Thymus (tissue), 11 donors: ENCODE data around the gene NMRAL1. TPM values are rescaled to one million over a fixed set of nuclear protein-coding genes. Genes with fewer than 3 reads are reported as not detected.
A peak's percentile ranks its signal among the peaks of the same experiment; 100 is the strongest.

Experiments used
- DNase-seq, 9 donors: peaks; one replicate each; pipeline ENCODE4 v3.0.0-alpha.2; 2013; ENCODE audit warnings: low spot score in 9 of 9, low read depth in 6 of 9, missing footprints in 1 of 9
- H3K27ac ChIP-seq, 2 donors: one replicate each; pipeline ENCODE4 v1.5.1; 2013; ENCODE audit warnings: control low read depth in 1 of 2, low read depth in 1 of 2, low read length in 1 of 2, mild to moderate bottlenecking in 1 of 2, moderate library complexity in 1 of 2
- H3K27me3 ChIP-seq, 2 donors: one replicate each; pipeline ENCODE4 v1.5.1; 2013; ENCODE audit warnings: low read length in 1 of 2; ENCODE audit not compliant: control insufficient read depth in 2 of 2, insufficient read depth in 1 of 2
- H3K36me3 ChIP-seq, 2 donors: one replicate each; pipeline ENCODE4 v1.5.1; 2013; ENCODE audit warnings: low read length in 1 of 2, mild to moderate bottlenecking in 1 of 2, moderate library complexity in 1 of 2; ENCODE audit not compliant: control insufficient read depth in 2 of 2, insufficient read depth in 2 of 2
- H3K4me1 ChIP-seq, 2 donors: one replicate each; pipeline ENCODE4 v1.5.1; 2013; ENCODE audit warnings: low read length in 2 of 2; ENCODE audit not compliant: control insufficient read depth in 2 of 2, insufficient read depth in 2 of 2
- H3K4me3 ChIP-seq, 2 donors: one replicate each; pipeline ENCODE4 v1.5.1; 2013; ENCODE audit warnings: low read length in 2 of 2, control low read depth in 1 of 2, mild to moderate bottlenecking in 1 of 2
- H3K9me3 ChIP-seq, 2 donors: one replicate each; pipeline ENCODE4 v1.5.1; 2013; ENCODE audit warnings: low read length in 1 of 2, mild to moderate bottlenecking in 1 of 2; ENCODE audit not compliant: control insufficient read depth in 2 of 2, insufficient read depth in 1 of 2
- WGBS: extraction: QIAGEN DNeasy Blood & Tissue Kit; methylation state at CpG from one replicate; pipeline ENCODE4 v1.1.7; 2013; 5-methylcytosine and 5-hydroxymethylcytosine counted together
- polyA plus RNA-seq: library from polyadenylated mRNA; stranded (reverse); fragments of 200-250 nt; gene quantifications from one replicate; pipeline ENCODE4 v1.2.3, GENCODE V29; 2013
- total RNA-seq: library from RNA; stranded (reverse); fragments of 120-200 nt; gene quantifications from one replicate; pipeline ENCODE4 v1.2.4, GENCODE V29; 2013
- donor health status: healthy.

The NMRAL1 gene
- total and polyA plus RNA-seq, 2 donors, result 44.9 to 57.4 TPM

- WGBS, result 10% methylated on average over 70 of the region's 70 CpGs
- H3K36me3 ChIP-seq, result no peaks in the 10 kb centered on the region
- peak within 1 kb of the TSS; percentile 78 to 85 for H3K27ac ChIP-seq
- H3K27me3 ChIP-seq, result no peaks in the 10 kb centered on the region
- peaks cover 0 to 6% of the 10 kb centered on the region in 2 donors for H3K9me3 ChIP-seq
- peaks cover 18 to 32% of the 10 kb centered on the region in 2 donors for H3K4me1 ChIP-seq
- peak within 1 kb of the TSS; percentile 72 to 75 for H3K4me3 ChIP-seq
- DNase-seq, result peak; percentile 78 to 95 (median 88)
Measured at GRCh38 chr16:4475880-4476788, 1.7 kb upstream of the NMRAL1 start, which contains the start of gene HMOX2. HMOX2 (plus strand) TSS chr16:4476398; CDS start chr16:4505525, 29,127 bp downstream.

GRCh38 chr16:4472880-4473279 lies 1.5 kb downstream of the NMRAL1 start:
- peaks cover 0 to 6% of the 10 kb centered on the region in 2 donors for H3K9me3 ChIP-seq
- H3K27ac ChIP-seq, result no peak overlapping the region
- H3K4me3 ChIP-seq, result no peak overlapping the region
- WGBS, result 84% methylated on average over 4 of the region's 4 CpGs
- H3K27me3 ChIP-seq, result no peaks in the 10 kb centered on the region
- DNase-seq, result no peak
- H3K36me3 ChIP-seq, result peaks cover 12 to 16% of the 10 kb centered on the region in 2 donors
- peaks cover 18 to 32% of the 10 kb centered on the region in 2 donors for H3K4me1 ChIP-seq

- H3K4me3 ChIP-seq, result no peak overlapping the region
- no peaks in the 10 kb centered on the region for H3K27me3 ChIP-seq
- DNase-seq, result no peak
- H3K4me1 ChIP-seq, result peaks cover 15 to 25% of the 10 kb centered on the region in 2 donors
- no peak overlapping the region for H3K27ac ChIP-seq
- peaks cover 0 to 6% of the 10 kb centered on the region in 2 donors for H3K9me3 ChIP-seq
- 97% methylated on average over 5 of the region's 5 CpGs for WGBS
- peaks cover 16 to 21% of the 10 kb centered on the region in 2 donors for H3K36me3 ChIP-seq
Measured at GRCh38 chr16:4471869-4472268, 2.6 kb downstream of the NMRAL1 start.

- Histone ChIP-seq H3K27me3 (no peaks in the 10 kb centered on the region), H3K4me1 (peaks cover 3 to 5% of the 10 kb centered on the region in 2 donors), H3K4me3 (no peak overlapping the region), H3K36me3 (peaks cover 35 to 46% of the 10 kb centered on the region in 2 donors), H3K27ac (no peak overlapping the region), H3K9me3 (peaks cover 0 to under 1% of the 10 kb centered on the region in 2 donors)
- no peak for DNase-seq
- 96% methylated on average over 10 of the region's 10 CpGs for WGBS
Measured at GRCh38 chr16:4468972-4469371, 5.5 kb downstream of the NMRAL1 start.

- WGBS, result 98% methylated on average over 16 of the region's 16 CpGs
- Histone ChIP-seq H3K9me3 (no peaks in the 10 kb centered on the region), H3K4me3 (no peak overlapping the region), H3K4me1 (no peaks in the 10 kb centered on the region), H3K36me3 (peaks cover 43 to 56% of the 10 kb centered on the region in 2 donors), H3K27ac (no peak overlapping the region), H3K27me3 (no peaks in the 10 kb centered on the region)
- DNase-seq, result no peak
Measured at GRCh38 chr16:4467916-4468315, 6.5 kb downstream of the NMRAL1 start.

- Histone ChIP-seq H3K9me3 (no peaks in the 10 kb centered on the region), H3K27me3 (no peaks in the 10 kb centered on the region), H3K4me1 (no peaks in the 10 kb centered on the region), H3K36me3 (peaks cover 49 to 67% of the 10 kb centered on the region in 2 donors), H3K27ac (no peak overlapping the region), H3K4me3 (no peak overlapping the region)
- DNase-seq, result peak in 1 of 9 donors; percentile 27
- WGBS, result 96% methylated on average over 32 of the region's 32 CpGs
Measured at GRCh38 chr16:4465977-4466779, 8.2 kb downstream of the NMRAL1 start.

GRCh38 chr16:4463522-4464163 lies 10.8 kb downstream of the NMRAL1 start:
- Histone ChIP-seq H3K27ac (no peak overlapping the region), H3K4me1 (no peaks in the 10 kb centered on the region), H3K4me3 (no peak overlapping the region), H3K9me3 (no peaks in the 10 kb centered on the region), H3K36me3 (peaks cover 46 to 69% of the 10 kb centered on the region in 2 donors), H3K27me3 (no peaks in the 10 kb centered on the region)
- no peak for DNase-seq
- WGBS, result 95% methylated on average over 22 of the region's 22 CpGs

- H3K27me3 ChIP-seq, result no peaks in the 10 kb centered on the region
- H3K4me3 ChIP-seq, result no peak overlapping the region
- no peaks in the 10 kb centered on the region for H3K4me1 ChIP-seq
- H3K9me3 ChIP-seq, result no peaks in the 10 kb centered on the region
- DNase-seq, result no peak
- WGBS, result 96% methylated on average over 27 of the region's 27 CpGs
- no peak overlapping the region for H3K27ac ChIP-seq
- H3K36me3 ChIP-seq, result peaks cover 43 to 59% of the 10 kb centered on the region in 2 donors
Measured at GRCh38 chr16:4461250-4462085, 13.0 kb downstream of the NMRAL1 start.
